GM12872 (cell line): ENCODE data around the gene FBXL22.

Experiments used
- TF ChIP-seq, protein P1 (sequence below): IDR thresholded peaks from 3 replicates; pipeline ENCODE4 v1.5.1; 2011; ENCODE audit warnings: low read depth, mild to moderate bottlenecking, low read length, moderate library complexity; ENCODE audit not compliant: insufficient read depth

Gene FBXL22

GRCh38 chr15:63638839-63639238 is 41.7 kb downstream of the FBXL22 start:
- TF ChIP-seq, protein P1, sequence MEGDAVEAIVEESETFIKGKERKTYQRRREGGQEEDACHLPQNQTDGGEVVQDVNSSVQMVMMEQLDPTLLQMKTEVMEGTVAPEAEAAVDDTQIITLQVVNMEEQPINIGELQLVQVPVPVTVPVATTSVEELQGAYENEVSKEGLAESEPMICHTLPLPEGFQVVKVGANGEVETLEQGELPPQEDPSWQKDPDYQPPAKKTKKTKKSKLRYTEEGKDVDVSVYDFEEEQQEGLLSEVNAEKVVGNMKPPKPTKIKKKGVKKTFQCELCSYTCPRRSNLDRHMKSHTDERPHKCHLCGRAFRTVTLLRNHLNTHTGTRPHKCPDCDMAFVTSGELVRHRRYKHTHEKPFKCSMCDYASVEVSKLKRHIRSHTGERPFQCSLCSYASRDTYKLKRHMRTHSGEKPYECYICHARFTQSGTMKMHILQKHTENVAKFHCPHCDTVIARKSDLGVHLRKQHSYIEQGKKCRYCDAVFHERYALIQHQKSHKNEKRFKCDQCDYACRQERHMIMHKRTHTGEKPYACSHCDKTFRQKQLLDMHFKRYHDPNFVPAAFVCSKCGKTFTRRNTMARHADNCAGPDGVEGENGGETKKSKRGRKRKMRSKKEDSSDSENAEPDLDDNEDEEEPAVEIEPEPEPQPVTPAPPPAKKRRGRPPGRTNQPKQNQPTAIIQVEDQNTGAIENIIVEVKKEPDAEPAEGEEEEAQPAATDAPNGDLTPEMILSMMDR, result no peak

- TF ChIP-seq, protein P1, result no peak
Measured at GRCh38 chr15:63640146-63640545, 43.0 kb downstream of the FBXL22 start.
